ENCODE results near the gene UQCR10.

Gene UQCR10

DNA sequence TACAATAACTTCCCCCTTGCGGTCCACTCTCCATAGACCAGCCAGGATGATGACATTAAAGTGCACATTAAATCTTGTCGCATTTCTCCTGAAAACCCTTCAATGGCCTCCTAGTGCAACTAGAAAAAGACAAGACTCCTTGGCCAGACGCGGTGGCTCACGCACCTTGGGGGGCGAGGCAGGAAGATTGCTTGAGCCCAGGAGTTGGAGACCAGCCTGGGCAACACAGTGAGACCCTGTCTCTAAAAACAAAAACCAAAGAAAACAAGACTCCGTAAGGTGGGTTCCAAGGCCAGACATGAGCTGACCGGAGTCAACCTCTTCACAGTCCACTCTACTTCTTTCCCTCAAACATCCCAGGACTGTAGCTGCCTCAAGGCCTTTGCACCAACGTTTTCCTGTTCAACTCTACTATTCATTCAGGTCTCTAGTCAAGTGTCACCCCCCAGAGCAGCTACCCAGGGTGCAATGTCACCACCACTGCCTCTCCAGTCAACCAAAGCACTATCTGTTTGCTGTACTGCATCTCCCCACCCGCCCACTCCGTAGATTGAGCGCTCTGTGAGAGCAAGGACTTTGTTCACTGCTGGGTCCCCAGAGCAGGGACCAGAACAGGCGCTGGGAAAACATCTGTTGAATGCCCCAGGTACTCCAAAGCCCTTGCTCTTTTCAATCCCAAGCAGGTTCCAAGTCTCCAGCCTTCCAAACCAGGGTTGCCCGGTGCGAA is 1.1 kb upstream of the UQCR10 start:
- TF ChIP-seq POLR2A (IDR thresholded peaks at IDR 0.05; ENCODE audit: low read length) (no peak), GATA1 (IDR thresholded peaks at IDR 0.05; ENCODE audit: low read depth, low read length) (no peak)
- DNase-seq = peak; percentile 61 to 63

DNA sequence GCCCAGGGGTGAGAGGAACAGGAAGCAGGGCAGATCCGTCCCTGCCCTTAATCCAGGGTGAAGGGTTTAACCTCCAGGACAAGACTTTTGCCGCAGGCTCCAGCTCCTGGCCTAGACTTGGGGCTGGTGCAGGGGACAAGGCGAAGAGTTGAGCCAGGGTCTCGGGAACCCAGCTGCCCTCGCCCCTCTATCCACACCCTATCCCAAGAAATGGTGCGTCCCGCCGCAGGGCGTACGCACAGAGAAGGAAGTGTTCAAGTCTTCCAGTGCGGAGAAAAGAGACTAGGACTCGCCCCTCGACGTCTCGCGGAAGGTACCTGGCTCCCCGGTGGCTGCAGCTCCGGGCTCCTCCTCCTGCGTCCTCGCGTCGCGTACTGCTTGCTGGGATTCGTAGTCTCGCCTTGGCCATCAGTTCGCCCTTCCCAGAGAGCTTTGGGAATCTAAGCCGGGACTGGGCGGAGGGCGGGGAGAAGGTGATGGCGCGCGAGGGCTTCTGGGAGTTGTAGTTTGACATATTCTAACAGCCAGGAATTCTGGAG is 468 bp upstream of the UQCR10 start, which contains the start of gene ZMAT5:
TSS of gene ZMAT5 (minus strand) at position 376 of the 539 bp plus-strand sequence. CDS start 18,463 bp downstream, outside the sequence.
- peak; percentile 85 for TF ChIP-seq POLR2A (IDR thresholded peaks at IDR 0.05; ENCODE audit: low read length)
- TF ChIP-seq GATA1 (IDR thresholded peaks at IDR 0.05; ENCODE audit: low read depth, low read length) = no peak
- peak; percentile 95 to 96 for DNase-seq

- TF ChIP-seq POLR2A (IDR thresholded peaks at IDR 0.05; ENCODE audit: low read length) (no peak), GATA1 (IDR thresholded peaks at IDR 0.05; ENCODE audit: low read depth, low read length) (no peak)
- no peak for DNase-seq
These were observed 1.0 kb downstream of the UQCR10 start for GRCh38 chr22:29768052-29768693.

DNA sequence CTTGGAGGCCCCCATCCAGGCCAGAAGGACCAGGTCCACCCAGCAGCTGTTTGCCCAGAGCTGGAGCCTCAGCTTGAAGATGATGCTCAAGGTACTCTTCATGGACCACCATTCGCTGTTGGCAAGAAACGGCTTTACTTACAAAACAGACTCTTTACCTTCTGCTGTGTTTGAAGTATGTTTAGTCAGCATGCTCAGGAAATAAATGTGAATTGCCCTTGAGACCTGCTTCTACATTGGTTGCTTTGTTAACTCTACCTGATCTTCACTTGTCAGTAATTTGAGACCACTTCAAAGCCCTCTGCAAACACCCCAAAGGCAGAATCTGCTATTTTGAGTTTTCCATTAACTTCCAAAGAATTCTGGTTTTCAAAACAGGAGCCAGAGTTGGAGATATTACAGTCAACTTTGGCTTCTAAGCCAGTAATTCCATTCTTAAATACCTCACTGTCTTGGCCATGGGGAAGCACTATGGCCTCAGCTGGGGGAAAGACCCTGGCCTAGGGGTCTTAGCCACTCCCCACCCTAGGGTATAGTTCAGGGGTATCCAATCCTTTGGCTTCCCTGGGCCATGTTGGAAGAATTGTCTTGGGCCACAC is 2.7 kb downstream of the UQCR10 start:
- no peak for TF ChIP-seq GATA1 (IDR thresholded peaks at IDR 0.05; ENCODE audit: low read depth, low read length)
- peak; percentile 2 for TF ChIP-seq POLR2A (IDR thresholded peaks at IDR 0.05; ENCODE audit: low read length)
- DNase-seq = no peak

GRCh38 chr22:29772170-29772641 is 5.0 kb downstream of the UQCR10 start:
- TF ChIP-seq POLR2A (IDR thresholded peaks at IDR 0.05; ENCODE audit: low read length) (no peak), GATA1 (IDR thresholded peaks at IDR 0.05; ENCODE audit: low read depth, low read length) (no peak)
- peak; percentile 35 to 54 for DNase-seq

DNA sequence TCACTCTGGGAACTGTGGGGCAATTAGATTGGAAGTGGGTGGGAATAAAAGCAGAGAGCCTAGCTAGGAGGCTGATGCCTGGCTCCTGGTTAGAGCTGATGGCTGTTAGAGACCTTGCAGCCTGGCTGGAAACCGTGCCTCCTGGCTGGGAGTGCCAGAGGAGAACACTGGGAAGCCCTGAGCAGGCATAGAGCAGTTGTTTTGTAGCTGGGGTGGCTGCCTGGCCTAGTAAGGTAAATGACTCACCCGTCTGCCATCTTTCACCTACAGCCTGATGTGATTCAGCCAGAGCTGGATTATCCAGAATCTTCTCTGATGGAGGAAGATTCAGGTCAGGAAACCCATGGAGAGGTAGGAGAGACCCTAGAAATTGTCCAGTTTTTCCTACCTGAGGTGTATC is 6.1 kb downstream of the UQCR10 start:
- TF ChIP-seq POLR2A (IDR thresholded peaks at IDR 0.05; ENCODE audit: low read length) = no peak
- no peak for TF ChIP-seq GATA1 (IDR thresholded peaks at IDR 0.05; ENCODE audit: low read depth, low read length)
- DNase-seq = no peak

DNA sequence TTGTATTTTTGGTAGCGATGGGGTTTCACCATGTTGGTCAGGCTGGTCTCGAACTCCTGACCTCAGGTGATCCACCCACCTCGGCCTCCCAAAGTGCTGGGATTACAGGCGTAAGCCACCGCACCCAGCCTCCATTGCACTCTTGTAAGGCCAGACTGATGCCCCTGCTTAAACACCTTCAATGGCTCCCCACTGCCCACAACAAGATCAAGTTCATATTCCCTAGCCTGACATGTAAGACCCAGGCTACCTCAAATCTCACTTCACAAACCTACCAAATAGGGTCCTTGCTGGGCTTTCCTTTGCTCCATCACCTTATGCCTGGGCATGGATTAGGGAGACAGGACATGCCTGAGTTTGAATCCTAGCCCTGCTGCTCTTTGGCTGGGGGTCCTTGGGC is 13.1 kb downstream of the UQCR10 start:
- TF ChIP-seq GATA1 (IDR thresholded peaks at IDR 0.05; ENCODE audit: low read depth, low read length) (no peak), POLR2A (IDR thresholded peaks at IDR 0.05; ENCODE audit: low read length) (no peak)
- no peak for DNase-seq

DNA sequence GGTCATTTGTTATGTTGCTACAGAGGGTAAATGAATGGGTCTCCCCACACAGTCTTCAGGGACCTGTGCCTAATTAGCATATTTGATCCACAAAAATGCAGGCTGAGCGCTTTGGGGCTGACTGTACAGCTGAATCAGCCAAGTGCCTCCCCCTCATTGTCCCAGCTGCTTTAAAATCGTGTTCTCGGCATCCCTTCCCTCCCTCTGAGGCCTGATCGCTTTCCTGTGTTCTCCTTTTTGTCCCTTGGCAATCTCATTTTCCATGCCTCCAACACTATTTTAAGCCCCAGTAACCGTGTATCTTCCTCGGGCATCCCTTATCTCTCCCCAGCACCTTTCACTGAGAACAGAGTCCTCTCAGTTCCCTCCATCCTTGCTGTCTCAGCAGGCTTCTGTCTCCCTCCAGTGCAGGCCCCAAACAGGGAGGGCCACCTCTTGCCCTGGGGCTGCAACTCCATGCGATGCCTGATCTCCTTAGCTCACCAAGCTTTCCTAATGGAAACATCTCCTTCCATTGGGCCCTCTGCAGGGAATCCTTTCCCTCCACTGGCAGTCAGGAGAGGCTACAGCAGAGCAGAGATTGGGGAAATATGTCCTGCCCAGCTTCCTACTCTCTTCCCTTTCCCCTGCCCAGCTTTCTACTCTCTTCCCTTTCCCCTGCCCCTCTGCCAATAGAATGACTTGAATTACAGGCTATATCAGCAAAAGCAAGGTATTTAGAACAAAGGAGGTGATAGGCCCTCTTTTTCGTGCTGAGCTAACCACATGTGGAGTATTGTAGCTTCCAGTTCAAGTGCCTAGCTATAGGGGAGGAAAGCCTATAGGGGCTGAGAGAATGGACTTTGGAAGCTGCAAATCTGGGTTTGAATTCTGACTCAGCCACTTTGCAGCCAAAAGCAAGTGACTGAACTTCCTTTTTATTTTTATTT is 13.8 kb downstream of the UQCR10 start:
- peak; percentile 85 to 88 for DNase-seq

GRCh38 chr22:29782061-29782845 is 15.1 kb downstream of the UQCR10 start:
- DNase-seq = no peak
- TF ChIP-seq GATA1 (IDR thresholded peaks at IDR 0.05; ENCODE audit: low read depth, low read length) (no peak), POLR2A (IDR thresholded peaks at IDR 0.05; ENCODE audit: low read length) (no peak)

More for the DNA sequence above, 13.8 kb downstream of the UQCR10 start:
- no peak for TF ChIP-seq POLR2A (IDR thresholded peaks at IDR 0.05; ENCODE audit: low read length)
- peak; percentile 78 for TF ChIP-seq GATA1 (IDR thresholded peaks at IDR 0.05; ENCODE audit: low read depth, low read length)

DNA sequence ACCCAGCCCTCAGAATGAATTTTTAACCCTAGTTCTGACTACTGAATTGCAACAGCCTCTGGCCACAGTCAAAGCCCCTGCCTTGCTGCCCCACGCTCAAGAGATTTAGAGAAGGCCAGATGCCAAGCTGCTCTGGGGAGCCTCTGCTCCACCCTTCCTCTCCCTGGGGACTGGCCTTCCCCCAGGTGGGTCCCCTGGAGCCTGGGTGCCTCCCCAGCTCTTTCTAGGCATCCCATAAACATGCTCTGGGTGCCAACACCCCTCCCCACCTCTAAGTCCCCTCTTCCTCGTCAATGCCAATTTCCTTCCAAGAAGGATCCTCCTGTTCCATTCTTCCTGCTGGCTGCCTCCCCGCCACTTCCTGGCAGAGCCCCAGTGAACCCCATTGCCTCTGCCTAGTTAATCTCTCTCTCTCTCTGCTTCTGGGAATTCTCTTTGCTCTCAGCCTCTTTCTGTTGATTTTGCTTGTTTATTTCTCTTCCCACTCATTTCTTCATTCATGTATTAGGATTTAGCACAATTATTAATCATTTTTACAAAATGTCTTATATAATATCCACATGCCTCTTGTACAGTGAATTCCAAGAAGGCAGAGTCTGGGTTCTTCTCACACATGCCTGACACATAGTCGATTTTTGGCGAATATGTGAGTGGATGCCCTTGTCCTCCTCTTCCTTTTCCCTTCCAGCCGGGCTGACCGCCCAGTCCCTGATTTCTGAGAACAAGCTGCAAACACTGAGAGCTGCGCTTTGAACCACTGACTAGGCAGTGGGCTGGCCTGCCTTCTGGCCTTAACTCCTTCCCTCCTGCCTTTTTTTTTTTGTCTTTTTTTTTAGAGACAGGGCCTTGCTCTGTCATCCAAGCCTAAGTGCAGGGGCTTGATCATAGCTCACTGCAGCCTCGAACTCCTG is 17.5 kb downstream of the UQCR10 start:
- TF ChIP-seq POLR2A (IDR thresholded peaks at IDR 0.05; ENCODE audit: low read length) (no peak), GATA1 (IDR thresholded peaks at IDR 0.05; ENCODE audit: low read depth, low read length) (no peak)
- DNase-seq = no peak

GRCh38 chr22:29786031-29786430 is 18.9 kb downstream of the UQCR10 start:
- TF ChIP-seq POLR2A (IDR thresholded peaks at IDR 0.05; ENCODE audit: low read length) (no peak), GATA1 (IDR thresholded peaks at IDR 0.05; ENCODE audit: low read depth, low read length) (no peak)
- no peak for DNase-seq

Measured in erythroblast (primary cell).